Glutamatergic neuron (in vitro differentiated cells): ENCODE results near the gene GCG. TPM values are rescaled to one million over a fixed set of nuclear protein-coding genes. Genes with fewer than 3 reads are reported as not detected.

Source experiments
- DNase-seq: peaks from one replicate; pipeline ENCODE4 v3.0.0; 2022
- H3K27ac Mint-ChIP-seq: one replicate; pipeline ENCODE4 v1.8.0; 2020; ENCODE audit warnings: mild to moderate bottlenecking, mixed read lengths, inconsistent platforms; ENCODE audit not compliant: unreplicated experiment
- H3K27me3 Mint-ChIP-seq: one replicate; pipeline ENCODE4 v1.8.0; 2020; ENCODE audit warnings: mild to moderate bottlenecking, moderate library complexity, mixed read lengths, inconsistent platforms; ENCODE audit not compliant: unreplicated experiment
- H3K36me3 Mint-ChIP-seq: one replicate; pipeline ENCODE4 v1.8.0; 2020; ENCODE audit warnings: mild to moderate bottlenecking, mixed read lengths, inconsistent platforms; ENCODE audit not compliant: unreplicated experiment
- H3K4me1 Mint-ChIP-seq: one replicate; pipeline ENCODE4 v1.8.0; 2020; ENCODE audit warnings: mild to moderate bottlenecking, low read depth, mixed read lengths, inconsistent platforms; ENCODE audit not compliant: unreplicated experiment
- H3K4me3 Mint-ChIP-seq: one replicate; pipeline ENCODE4 v1.8.0; 2020; ENCODE audit warnings: mild to moderate bottlenecking, mixed read lengths, inconsistent platforms; ENCODE audit not compliant: unreplicated experiment
- H3K9me3 Mint-ChIP-seq: one replicate; pipeline ENCODE4 v1.8.0; 2020; ENCODE audit warnings: mild to moderate bottlenecking, moderate library complexity, mixed read lengths, inconsistent platforms; ENCODE audit not compliant: unreplicated experiment
- total RNA-seq: library from RNA; stranded (reverse); fragmentation: NEBNext Ultra II Directional; extraction: Animal tissue kit (Norgen Biotek cat#: 25700); gene quantifications from one replicate; pipeline ENCODE4 v1.2.1, GENCODE V29; 2021; ENCODE audit not compliant: unreplicated experiment
- TF ChIP-seq, protein P1 (sequence below): fragments of 200-600 bp; sonication (generic); IDR thresholded peaks from one replicate; pipeline ENCODE4 v1.5.0; 2021; ENCODE audit not compliant: partially characterized antibody, unreplicated experiment

Gene GCG
- total RNA-seq, 1 donor from 2014 or later, result not detected

DNA sequence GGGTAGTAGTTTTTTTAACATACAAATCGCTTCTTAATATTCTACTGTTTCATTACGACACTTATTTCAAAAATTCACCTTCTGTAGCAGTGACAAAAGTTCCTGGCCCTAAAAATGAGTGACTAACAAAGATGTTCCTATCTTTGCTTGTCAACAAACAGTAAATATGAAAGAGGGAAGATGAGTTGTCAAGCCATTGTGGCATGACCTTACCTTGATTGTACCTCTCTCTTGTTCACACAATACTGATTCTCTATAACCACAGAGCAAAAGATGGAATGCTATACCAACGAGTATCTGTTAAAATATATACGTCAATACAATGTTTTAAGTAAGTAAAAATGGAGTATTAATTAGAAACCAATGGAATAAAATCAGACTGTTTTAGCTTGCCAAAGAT is 14.7 kb upstream of the GCG start:
- Mint-ChIP-seq H3K27me3 (no peaks in the 10 kb centered on the region), H3K9me3 (no peaks in the 10 kb centered on the region), H3K4me3 (no peak overlapping the region), H3K4me1 (no peaks in the 10 kb centered on the region), H3K36me3 (no peaks in the 10 kb centered on the region), H3K27ac (no peak overlapping the region)
- no peak for DNase-seq
- TF ChIP-seq, protein P1, sequence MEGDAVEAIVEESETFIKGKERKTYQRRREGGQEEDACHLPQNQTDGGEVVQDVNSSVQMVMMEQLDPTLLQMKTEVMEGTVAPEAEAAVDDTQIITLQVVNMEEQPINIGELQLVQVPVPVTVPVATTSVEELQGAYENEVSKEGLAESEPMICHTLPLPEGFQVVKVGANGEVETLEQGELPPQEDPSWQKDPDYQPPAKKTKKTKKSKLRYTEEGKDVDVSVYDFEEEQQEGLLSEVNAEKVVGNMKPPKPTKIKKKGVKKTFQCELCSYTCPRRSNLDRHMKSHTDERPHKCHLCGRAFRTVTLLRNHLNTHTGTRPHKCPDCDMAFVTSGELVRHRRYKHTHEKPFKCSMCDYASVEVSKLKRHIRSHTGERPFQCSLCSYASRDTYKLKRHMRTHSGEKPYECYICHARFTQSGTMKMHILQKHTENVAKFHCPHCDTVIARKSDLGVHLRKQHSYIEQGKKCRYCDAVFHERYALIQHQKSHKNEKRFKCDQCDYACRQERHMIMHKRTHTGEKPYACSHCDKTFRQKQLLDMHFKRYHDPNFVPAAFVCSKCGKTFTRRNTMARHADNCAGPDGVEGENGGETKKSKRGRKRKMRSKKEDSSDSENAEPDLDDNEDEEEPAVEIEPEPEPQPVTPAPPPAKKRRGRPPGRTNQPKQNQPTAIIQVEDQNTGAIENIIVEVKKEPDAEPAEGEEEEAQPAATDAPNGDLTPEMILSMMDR, result no peak

DNA sequence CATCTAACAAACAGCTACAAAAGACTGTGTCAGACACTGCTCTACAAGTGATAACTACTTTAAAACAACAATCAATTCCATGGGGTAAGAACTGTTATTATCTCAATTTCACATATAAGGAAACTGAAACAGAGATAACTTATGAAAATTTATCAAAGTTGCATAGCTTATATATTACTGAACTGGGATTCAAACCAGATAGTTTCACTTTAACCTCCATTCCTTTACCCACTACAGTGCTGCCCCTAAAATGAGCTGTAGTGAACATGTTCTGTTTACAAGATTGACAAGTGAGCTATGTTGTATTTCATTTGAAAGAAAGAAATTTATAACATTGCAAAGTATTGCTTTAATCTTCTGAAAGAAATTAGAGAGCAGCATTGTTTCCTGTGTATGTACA is 14.1 kb upstream of the GCG start:
- no peaks in the 10 kb centered on the region for H3K36me3 Mint-ChIP-seq
- no peaks in the 10 kb centered on the region for H3K4me1 Mint-ChIP-seq

DNA sequence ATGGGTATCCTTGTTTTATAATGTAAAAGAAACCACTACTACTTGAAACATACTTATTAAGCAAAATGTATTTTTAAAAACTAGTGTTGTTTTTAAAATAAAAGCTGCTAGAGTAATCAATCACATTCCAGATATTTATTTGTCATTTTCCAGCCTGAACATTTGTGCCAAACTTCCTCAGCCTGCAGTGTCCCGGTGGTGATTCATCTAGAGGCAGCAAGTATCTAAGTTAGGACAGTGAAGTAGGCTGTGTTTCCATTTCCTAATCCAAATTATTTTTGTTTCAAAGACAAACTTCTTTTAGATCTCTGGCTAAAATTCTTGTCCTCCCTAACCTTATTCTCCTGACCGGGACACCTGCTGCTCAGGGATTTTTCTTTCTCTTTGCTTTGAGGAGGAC is 12.8 kb upstream of the GCG start:
- DNase-seq, result no peak
- Mint-ChIP-seq H3K27ac (no peak overlapping the region), H3K4me3 (no peak overlapping the region), H3K9me3 (no peaks in the 10 kb centered on the region), H3K27me3 (no peaks in the 10 kb centered on the region), H3K36me3 (no peaks in the 10 kb centered on the region), H3K4me1 (no peaks in the 10 kb centered on the region)
- TF ChIP-seq, protein P1, result no peak

More for the DNA sequence above, 14.1 kb upstream of the GCG start:
- no peaks in the 10 kb centered on the region for H3K9me3 Mint-ChIP-seq
- no peak overlapping the region for H3K27ac Mint-ChIP-seq
- TF ChIP-seq, protein P1, result no peak
- H3K27me3 Mint-ChIP-seq, result no peaks in the 10 kb centered on the region
- no peak overlapping the region for H3K4me3 Mint-ChIP-seq
- DNase-seq, result no peak

DNA sequence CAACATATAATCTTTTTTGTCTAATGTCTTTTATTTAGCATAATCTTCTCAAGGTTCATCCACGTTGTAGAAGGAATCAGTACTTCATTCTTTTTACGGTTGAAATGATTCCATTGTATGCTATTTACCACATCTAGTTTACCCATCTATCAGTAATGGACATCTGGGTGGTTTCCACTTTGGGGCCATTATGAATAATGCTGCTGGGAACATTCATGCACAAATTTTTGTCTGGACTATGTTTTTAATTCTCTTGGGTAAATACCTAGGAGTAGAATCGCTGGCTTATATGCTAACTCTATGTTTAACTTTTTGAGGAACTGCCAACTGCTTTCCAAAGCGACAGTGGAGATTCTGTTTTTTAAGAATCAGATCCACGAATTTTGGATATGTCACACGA is 7.4 kb upstream of the GCG start:
- Mint-ChIP-seq H3K27ac (no peak overlapping the region), H3K4me3 (no peak overlapping the region), H3K4me1 (no peaks in the 10 kb centered on the region), H3K36me3 (no peaks in the 10 kb centered on the region), H3K27me3 (no peaks in the 10 kb centered on the region), H3K9me3 (no peaks in the 10 kb centered on the region)
- DNase-seq, result no peak
- TF ChIP-seq, protein P1, result no peak

DNA sequence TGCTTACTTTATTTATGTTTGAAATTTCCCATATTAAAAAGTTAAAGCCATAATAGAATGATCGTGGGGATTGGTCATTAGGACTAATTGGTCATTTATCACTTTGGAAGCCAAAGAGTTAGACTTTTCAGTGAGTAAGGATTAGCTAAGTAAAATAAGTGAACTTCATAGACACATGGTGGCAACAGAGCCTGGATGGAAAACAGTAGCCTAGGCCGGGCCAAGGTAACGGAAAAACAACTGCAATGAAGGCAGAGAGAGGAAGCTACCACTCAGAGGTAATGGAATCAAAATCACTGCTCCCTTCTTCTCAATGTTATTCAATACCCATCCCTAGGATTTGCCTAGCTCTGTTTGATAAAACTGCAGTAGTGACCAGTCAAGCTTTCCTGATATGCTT is 4.1 kb upstream of the GCG start:
- Mint-ChIP-seq H3K9me3 (no peaks in the 10 kb centered on the region), H3K27me3 (no peaks in the 10 kb centered on the region), H3K36me3 (no peaks in the 10 kb centered on the region), H3K4me3 (no peak overlapping the region), H3K27ac (no peak overlapping the region), H3K4me1 (no peaks in the 10 kb centered on the region)
- TF ChIP-seq, protein P1, result no peak
- DNase-seq, result no peak
